GM19035 (cell line): ENCODE data around the gene PTPRJ.

ENCODE experiments used
- ATAC-seq: cut with Tn5 transposase; IDR thresholded peaks from one replicate; pipeline ENCODE4 v1.9.1; 2021; ENCODE audit not compliant: unreplicated experiment

PTPRJ gene

DNA sequence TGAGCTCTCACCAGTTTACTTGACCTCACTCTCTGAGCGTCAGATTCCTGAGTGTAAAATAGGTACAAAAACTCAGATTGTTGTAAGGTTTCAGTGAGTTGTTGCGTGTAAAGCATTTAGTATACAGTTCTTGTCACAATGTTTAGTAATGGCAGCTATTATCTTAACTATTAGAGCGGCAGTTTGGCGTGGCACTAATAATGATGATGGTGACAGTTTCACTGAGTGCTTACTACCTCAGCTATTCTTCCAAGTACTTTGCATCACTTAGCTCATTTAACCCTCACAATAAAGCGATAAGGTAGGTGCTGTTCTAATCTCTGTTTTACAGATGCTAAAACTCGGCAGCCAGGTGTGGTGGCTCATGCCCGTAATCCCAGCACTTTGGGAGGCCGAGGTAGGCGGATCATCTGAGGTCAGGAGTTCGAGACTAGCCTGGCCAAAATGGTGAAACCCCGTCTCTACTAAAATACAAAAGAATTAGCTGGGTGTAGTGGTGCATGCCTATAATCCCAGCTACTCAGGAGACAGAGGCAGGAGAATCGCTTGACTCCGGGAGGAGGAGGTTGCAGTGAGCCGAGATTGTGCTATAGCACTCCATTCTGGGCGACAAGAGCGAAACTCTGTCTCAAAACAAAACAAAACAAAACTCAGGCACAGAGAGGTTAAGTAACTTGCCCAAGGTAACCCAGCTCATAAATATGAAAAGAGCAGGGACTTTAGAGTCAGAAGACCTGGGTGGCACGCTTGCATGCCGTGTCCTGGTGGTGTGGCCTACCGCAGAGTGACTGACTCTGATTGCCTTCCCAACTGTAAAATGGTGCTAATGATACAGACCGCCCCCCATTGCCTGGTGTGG, 76.2 kb downstream of the PTPRJ start:
- ATAC-seq, result no peak

DNA sequence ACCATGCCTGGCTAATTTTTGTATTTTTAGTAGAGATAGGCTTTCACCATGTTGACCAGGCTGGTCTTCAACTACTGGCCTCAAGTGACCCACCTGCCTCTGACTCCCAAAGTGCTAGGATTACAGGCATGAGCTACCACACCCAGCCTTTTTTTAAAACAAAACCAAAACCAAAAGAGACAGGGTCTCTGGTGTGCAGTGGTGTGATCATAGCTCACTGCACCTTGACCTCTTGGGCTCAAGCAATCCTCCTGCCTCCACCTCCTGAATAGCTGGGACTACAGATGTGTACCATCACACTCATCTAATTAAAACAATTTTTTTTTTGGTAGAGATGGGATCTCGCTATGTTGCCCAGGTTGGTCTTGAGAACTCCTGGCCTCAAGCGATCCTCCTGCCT, 77.7 kb downstream of the PTPRJ start:
- no peak for ATAC-seq

DNA sequence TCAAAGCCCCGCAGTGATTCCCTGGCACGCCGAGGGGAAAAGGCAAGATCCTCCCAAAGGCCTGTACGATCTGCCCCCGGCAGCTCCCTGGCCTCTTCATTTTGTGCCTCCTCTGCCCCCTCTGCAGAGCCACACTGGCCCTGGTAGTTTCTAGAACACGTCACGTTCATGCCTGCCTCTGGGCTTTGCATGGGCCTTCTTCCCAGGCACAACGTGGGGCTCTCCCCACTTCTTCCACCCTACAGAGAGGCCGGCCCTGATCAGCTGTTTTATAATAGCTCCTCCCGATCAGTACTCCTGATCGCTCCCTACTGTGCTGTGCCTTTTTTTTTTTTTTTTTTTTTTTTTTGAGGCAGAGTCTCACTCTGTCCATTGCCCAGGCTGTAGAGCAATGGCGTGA, 78.4 kb downstream of the PTPRJ start:
- no peak for ATAC-seq

DNA sequence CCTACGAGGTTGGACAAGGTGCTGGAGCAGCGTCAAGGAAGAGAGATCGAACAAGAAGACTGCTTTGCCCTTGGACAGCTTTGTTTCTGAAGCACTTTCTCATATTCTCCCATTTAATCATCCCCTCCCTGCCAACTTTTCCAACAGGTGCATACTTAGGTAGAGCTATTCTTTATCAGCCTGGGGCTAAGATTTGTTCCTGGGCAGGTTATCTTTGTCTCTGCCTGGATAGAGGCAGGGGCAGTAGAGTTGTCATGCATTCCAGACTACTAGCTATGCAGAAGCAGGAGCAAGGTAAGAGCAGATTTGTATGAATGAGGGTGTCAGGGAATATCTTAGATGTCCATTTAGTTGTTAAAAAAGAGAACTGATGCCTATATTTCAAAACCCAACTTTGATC, 82.3 kb downstream of the PTPRJ start:
- ATAC-seq, result no peak

DNA sequence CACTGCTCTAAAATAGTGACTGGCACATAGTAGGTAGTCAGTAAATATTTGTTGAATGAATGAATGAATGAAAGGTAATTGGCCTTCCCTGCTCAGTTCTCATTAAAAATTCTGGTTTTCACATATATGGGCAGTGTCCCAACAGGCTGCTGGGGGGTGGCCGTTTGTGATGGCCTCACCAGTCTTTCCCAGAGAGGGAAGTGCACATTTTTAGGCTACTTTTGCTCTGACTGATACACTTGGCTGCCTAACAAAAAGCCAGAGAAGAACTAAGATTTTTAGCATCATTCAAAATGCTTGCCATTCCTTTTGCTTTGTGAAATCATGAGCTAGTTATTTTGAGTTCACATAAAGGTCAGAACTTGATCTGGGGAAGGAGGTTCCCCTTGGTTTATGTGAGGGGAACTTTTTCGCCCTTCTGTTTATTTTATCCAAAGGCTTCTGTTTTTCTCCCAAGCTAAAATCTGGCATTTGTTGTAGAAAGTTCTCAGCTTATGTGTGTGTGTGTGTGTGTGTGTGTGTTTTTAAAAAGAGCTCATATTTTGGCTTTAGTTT, 83.1 kb downstream of the PTPRJ start:
- ATAC-seq, result no peak

DNA sequence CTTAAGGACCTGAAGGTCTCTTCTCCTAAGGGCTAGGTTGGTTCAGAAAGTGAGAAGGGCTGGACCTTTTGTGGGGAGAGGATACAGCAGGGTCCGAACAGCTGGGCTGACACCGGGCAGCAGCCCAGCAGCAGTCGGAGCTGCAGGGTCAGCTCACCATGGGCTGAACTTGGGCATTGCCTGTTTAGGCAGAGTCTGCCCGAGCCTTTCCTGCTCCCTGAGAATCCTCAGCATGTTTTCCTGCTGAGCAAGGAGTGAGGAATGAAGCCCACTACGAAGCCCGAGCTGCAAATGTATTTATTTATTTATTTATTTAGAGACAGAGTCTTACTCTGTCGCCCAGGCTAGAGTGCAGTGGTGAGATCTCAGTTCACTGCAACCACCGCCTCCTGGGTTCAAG, 83.9 kb downstream of the PTPRJ start:
- no peak for ATAC-seq

DNA sequence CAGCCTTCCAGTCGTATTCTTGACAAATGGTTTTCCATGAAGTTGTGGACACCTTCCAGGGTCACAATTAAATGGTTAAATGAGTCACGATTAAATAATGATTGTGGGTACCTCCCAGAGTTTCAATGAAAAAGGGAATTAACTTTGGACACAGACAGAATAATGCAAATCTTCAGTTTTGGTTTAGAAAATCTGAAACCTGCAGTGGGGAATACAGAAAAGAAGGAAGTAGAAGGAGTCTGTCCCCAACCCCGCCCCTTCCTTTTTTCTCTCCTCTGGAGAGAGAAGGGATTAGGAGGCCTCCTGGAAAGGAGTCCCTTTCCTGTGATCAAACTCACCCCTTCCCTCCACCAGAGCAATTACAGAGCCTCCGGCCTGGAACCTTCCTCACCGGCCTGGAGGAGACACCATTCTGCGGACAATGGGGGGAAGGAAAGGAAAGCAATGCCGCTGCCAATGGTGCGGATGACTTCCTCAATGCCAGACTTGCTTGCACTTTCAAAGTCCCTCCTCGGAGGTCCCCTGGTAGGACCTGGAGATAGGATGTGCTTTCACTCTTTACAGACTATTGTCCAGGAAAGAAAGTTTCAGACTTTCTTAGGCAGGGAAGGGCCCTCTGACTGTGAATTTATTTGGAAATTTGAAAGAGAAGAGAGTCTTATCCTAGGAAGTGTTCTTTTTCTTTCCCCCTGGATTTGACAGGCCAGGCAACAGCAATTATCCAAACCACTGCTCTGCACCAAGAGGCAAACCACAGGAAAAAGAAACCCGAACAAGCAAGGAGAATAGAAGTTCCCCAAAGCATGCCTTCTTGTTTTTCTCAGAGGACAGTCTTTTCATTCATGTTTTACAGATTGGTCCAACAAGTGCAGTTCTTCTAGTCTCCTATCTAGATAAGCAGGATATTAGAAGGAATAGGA, 86.8 kb downstream of the PTPRJ start:
- ATAC-seq, result no peak

DNA sequence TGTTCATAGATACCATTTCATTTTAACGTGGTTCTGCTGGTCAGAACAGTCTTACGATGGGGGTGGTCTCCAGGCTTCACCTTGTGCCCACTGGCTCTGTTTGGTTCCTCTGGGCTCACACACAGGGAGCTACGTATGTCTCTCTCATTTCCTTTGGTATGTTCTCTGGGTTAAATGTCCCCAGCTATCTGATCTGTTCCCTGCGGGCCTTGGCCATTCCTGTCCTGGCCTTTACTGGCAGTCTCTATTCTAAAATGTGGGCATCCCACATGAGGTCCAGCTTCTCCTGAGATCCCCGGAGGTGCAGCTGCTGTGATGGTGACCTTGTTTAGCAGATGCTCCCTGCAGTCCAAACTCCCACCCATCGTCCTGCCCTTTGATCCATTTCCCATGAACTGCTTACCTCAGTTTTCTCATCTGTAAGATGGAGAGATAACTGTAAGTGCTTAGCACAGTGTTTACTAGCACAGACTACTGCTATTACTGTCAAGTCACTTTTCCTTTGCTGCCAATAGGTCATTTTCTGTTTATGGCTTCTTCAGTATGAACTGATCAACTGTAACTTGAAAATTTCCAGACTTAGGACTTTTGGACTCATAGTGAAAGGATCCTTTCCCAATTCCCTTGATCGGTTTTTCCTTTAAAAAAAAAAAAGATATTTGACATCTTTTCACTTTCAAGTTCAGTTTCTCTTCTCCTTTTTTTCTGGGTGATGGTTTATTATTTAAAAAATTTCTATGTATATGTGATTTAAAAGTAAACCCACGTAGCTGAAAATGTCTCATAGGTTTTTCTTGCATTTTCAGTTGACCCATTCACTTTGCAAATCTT, 92.9 kb downstream of the PTPRJ start:
- no peak for ATAC-seq

DNA sequence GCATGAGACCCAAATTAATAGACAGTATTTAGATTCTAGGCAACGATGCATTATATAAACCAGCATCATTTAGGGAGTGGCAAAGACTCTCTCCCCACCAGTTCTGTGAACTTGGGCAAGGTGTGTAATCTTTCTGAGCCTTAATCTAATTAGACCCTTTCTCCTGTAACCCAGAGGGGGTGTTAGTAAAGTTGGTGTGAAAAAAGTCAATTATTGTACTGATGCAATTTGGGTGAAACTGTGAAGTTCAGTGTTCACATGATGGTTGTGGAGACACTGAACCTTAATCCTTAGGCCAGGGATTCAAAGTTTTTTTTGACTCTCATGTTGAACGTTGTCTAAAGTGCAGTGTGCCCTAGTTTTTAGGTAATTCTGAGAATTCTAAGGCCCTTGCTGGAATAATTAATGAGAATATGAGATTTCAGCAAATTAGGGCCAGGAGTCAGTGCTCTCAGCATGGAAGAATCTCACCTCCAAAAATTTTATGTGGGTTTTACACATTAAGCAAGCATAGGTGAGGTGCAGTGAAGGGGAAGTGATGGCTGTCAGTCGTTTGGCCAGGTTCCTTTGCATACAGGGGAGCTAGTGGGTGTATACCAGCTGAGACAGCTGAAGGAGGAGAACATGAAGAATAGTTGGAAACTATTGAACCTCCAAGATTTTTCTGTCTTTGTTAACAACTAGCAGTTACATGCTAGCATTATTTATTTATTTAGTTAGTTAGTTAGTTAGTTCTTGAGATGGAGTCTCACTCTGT, 94.2 kb downstream of the PTPRJ start:
- ATAC-seq, result no peak

DNA sequence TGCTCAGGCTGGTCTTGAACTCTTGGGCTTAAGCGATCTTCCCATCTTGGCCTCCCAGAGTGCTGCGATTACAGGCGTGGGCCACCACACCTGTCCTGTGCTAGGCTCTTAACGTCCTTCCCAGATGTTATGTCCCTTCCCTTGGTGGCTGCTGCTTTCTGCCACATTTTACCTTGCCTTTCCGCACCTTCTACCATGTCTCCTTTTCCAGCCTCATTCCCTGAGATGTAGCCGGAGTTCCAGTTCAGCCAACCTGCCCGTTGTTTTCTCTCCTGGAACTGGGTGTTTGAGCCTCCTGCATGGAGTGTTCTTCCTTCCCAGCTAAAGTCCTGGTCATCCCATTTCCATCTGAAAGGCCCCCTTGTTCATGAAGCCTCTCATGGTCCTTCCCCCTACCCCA, 95.3 kb downstream of the PTPRJ start:
- ATAC-seq, result no peak

DNA sequence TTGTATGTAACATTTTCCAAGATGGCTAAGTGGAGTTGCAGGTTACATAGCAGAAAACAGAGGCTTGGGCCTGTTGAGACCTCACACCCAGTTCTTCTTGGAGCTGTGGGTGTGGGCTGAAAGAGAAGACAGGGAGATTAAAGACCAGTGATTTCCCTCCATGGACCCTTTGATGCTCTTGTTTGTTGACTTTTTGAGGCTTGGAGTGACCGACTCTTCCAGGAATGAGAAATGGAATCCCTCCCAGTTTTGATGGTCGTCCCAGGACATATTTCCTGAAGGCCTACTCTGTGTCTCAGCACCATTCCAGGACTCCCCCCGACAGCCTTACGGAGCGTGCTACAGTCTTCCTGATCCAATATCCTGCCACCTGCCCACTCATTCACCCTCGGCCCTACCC, 96.9 kb downstream of the PTPRJ start:
- no peak for ATAC-seq

DNA sequence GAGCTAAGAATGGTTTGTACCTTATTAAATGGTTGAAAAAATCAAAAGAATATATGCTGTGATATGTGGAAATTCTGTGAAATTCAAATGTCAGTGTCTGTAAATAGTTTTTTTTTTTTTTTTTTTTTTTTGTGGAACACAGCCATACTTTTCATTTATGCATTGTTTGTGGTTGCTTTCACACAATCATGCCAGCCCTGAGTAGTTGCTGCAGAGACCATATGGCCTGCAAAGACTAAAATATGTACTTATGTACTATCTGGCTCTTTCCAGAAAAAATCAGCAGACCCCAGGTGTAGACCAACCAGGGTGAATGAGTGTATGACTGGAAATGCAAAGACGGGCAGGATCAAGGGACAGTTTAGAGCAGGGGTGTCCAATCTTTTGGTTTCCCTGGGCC, 98.3 kb downstream of the PTPRJ start:
- no peak for ATAC-seq

DNA sequence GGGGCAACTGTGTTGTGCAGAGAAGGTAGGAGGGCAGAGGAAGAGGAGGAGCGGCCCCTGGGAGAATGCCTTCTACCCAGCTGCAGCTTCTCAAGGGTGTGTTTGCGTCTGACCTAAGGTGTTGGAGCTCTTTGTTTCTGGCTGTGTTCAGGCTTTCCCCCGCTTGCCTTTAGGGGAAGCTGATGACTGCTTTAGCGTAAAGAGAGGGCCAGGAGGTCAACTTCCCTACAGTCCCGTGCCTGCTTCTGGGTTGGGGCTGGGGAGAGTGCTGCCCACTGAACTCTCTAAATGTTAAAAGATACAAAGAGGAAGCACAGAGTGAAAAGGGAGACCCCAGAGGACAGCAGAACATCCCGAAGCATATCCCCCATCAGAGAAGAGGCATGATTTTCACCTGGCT, 99.2 kb downstream of the PTPRJ start:
- ATAC-seq, result no peak

DNA sequence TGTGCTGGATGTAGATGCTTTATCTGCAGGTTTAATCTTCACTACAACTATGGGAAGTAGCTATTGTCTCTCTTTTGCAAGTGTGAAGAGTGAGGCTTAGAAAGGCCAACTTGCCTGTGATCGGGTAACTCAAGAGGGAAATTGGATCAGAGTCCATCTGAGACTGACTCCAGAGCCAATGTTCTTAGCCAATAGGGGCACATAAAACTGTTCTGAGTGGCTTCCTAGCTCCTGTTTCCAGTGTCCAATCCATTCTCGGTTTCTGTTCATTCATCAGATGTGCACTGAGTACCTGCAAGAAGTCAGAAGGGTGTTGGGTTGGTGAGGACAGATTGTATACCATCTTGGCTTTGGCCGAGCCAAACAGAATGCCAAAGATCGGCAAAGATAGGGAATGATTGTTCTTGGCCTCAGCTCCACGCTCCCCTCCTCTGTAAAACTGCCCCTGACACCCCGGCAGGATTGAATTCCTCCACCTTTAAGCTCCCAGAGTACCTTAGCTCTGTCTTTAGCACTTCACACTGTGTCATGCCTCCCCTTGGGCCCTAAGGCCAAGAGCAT, 100.0 kb downstream of the PTPRJ start:
- no peak for ATAC-seq

DNA sequence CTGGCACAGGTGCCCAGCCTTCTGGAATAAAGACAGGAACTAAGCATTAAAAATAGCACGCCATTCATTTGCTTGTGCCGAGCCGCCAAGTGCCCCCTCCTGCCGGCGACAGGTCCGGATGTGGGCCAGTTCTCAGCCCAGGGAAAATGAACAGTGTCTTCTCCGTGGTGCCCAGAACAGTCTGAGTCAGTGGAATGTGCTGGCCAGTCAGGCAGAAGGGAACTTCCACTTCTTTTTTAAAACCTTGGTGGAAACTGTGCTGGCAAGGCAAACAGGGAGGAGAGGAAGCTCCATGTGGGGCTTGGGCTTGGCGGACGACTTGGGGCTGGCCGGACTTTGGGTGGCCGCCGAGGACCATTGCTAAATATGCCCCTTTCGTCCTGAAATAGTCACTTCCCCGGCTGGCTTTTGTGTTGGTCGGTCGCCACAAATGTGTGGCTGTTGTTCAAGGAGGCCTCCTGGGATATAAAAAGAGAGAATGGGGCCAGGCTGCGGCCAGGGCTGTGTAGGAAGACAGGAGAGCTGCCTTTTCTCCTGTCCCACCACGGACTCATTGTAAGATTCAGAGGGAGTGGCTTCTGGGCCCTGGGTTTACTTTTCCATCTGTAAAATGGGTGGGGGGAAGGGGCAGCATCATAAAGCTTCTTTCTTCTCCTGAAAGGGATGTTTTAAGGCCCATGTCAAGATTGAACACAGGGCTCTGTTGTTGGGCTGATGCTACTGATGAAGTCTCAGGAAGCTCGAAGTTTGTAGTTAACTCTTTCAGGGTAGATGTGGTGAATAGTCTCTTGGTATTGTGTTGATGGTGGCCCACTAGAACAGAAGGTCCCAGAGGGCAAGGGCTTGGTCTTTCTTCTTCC, 101.0 kb downstream of the PTPRJ start:
- ATAC-seq, result no peak

DNA sequence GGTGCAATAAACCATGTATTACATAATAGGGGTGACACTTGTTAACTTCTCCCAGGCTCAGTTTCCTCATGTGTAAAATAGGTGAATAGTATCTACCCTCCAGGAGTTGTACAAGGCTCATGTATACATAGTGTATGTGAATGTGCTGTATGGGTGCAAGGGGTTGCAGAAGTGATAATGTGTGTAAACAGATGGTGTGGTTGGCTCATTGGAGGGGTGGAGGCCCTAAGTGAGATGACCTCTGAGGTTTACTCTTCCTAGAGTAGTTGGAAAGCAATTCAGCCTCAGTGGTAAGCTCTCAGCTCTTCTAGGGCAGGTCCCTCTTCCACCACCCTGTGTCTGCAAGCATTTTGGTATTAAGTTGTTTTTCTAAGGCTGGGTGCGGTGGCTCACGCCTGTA, 102.4 kb downstream of the PTPRJ start:
- no peak for ATAC-seq

DNA sequence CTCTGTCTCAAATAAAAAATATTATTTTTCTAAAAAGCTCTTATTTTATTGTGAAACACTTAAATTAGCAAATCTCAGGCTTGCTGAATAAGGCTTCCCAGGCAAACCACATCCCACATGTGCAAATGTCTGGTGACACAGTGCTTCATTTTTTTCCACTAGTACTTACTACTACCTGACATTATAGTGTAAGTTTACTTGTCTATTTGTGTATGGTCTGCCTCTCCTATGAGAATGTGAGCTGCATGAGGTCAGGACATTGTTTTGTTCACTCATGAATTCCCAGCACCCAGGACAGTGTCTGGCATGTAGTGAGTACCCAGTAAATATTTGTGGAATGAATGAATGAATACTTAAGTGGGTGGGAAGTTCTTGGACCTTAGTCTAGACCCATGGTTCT, 103.1 kb downstream of the PTPRJ start:
- ATAC-seq, result no peak

DNA sequence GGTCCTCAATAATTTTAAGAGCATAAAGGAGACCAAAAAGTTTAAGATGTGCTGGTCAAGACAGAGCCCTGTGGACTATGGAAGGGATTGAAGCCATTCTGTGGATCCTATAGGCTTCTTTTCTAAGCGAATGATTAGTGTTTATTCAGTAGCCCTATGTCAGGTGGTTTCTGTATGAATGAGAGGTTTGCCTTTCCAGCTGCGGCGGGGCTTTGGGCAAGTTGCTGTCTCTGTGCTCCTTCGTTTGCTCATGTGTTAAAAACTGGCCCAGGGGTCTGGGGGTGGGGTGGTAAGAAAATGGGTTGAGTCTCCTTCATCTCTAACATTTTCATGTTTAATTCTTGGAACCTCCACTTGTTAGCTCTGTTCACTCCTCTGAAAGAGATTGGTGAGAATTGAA, 105.3 kb downstream of the PTPRJ start:
- ATAC-seq, result no peak

DNA sequence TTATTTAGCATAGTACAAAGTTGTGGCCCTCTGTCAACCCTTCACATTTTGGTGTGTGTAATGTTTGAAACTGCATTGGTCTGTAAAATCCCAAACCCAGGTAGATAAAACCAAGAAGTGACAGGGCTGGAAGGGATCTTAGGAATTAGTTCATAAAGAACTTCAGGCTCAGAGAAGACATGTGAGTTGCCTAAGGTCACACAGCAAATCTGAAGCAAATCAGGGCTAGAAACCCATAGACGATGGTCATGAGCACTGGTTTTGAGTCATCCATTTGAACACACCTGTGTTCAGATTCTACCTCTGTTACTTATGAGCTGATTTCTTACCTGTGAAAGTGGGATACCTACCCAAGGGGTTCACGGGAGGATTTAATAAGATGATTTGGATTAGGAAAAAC, 107.1 kb downstream of the PTPRJ start:
- ATAC-seq, result no peak
